ENCODE measurements around the gene MTCL3.

The MTCL3 gene

DNA sequence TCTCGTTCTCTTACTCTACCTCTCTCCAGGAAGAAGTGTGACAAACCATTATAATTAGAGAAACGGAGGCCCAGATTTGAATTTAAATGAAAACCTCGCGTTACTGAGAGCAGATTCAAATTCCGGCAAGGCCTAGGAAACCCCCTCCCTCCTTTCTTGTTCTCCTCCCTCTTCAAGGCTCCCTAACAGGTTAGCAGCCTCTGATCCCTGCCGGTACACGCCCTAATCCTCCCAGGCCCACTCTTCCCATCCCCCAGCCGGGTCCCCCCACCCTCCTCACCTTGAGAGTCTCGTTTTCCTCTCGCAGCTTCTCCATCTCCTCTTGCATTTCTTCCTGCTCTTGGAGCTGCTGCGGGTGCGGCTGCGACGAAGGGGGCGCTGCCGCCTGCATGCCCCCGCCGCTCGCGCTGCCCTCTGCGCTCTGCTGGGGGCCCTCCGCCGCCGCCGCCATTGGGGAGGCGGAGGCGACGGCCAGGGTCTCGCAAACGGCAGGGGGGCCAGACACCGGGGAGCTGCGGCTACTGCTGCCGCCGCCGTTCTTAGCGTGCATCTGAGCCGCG is 3.8 kb downstream of the MTCL3 start:
- peaks cover 93% of the 10 kb centered on the region for H3K27me3 Mint-ChIP-seq (ENCODE audit: low read depth)
- TF ChIP-seq, protein P1, sequence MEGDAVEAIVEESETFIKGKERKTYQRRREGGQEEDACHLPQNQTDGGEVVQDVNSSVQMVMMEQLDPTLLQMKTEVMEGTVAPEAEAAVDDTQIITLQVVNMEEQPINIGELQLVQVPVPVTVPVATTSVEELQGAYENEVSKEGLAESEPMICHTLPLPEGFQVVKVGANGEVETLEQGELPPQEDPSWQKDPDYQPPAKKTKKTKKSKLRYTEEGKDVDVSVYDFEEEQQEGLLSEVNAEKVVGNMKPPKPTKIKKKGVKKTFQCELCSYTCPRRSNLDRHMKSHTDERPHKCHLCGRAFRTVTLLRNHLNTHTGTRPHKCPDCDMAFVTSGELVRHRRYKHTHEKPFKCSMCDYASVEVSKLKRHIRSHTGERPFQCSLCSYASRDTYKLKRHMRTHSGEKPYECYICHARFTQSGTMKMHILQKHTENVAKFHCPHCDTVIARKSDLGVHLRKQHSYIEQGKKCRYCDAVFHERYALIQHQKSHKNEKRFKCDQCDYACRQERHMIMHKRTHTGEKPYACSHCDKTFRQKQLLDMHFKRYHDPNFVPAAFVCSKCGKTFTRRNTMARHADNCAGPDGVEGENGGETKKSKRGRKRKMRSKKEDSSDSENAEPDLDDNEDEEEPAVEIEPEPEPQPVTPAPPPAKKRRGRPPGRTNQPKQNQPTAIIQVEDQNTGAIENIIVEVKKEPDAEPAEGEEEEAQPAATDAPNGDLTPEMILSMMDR (IDR thresholded peaks at IDR 0.05; ENCODE audit: unreplicated experiment) = no peak
- H3K36me3 Mint-ChIP-seq = no peaks in the 10 kb centered on the region
- H3K4me1 Mint-ChIP-seq = peaks cover 6% of the 10 kb centered on the region
- peak overlapping the region; percentile 62 for H3K4me3 Mint-ChIP-seq
- no peak overlapping the region for H3K27ac Mint-ChIP-seq
- DNase-seq (ENCODE audit: low spot score in 2 of 2, unreplicated experiment in 2 of 2) = no peak
- no peaks in the 10 kb centered on the region for H3K9me3 Mint-ChIP-seq

DNA sequence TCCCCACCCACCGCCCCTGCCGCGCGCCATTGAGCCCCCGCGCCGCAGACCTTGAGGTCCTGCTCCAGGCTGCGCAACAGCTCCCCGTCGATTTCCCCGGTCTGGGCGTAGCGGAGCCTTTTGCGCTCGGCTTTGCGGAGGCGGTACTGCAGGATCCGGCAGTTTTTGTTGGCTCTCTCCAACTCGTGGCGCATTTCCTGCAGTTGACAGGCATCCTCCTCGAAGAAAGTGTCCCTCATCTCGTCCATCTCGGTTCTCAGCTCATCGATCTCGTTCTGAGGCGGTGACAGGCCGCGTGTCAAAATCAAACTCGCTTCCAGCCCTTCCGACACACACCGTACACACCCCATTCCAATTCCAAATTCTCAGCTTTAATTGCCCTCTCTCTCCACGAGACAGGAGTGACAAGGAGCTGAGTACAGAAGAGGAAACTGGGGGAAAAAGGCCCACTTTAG is 4.3 kb downstream of the MTCL3 start:
- Mint-ChIP-seq H3K4me1 (peaks cover 6% of the 10 kb centered on the region), H3K27ac (no peak overlapping the region), H3K9me3 (peaks cover 3% of the 10 kb centered on the region), H3K4me3 (peak overlapping the region; percentile 62), H3K36me3 (no peaks in the 10 kb centered on the region), H3K27me3 (ENCODE audit: low read depth) (peaks cover 91% of the 10 kb centered on the region)
- no peak for DNase-seq (ENCODE audit: low spot score in 2 of 2, unreplicated experiment in 2 of 2)
- TF ChIP-seq, protein P1 (IDR thresholded peaks at IDR 0.05; ENCODE audit: unreplicated experiment) = no peak

DNA sequence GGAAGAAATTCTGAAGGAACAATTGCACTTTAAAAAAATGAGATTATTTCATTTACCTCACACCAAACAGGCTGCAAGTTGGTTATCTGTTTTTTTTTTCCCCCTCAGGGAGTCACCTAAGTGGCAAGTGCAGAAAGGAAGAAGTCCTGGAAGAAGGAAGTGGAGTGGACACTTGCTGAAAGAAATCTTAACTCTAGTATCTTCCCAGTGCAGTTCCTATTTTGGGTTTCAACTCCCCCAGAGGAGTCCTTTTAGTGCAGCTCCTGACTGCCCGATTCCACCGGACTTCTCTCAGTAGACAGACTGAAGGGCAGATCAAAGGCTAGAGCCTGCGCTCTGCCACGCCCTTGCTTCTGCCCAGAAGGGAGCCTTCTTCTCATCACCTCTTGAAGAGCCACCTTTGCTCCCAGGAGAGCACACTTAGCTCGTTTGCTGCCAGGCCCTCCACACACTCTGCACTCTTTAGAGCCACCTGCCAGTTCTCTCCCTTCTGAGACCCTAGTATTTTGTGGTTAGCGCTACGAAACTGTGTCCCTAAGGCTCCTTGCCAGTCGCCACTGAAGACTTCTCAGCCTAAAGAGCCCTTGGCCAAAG is 4.9 kb downstream of the MTCL3 start:
- H3K4me1 Mint-ChIP-seq = peaks cover 6% of the 10 kb centered on the region
- H3K27me3 Mint-ChIP-seq (ENCODE audit: low read depth) = peaks cover 91% of the 10 kb centered on the region
- H3K27ac Mint-ChIP-seq = no peak overlapping the region
- peak overlapping the region; percentile 62 for H3K4me3 Mint-ChIP-seq
- peaks cover 8% of the 10 kb centered on the region for H3K9me3 Mint-ChIP-seq
- no peaks in the 10 kb centered on the region for H3K36me3 Mint-ChIP-seq
- no peak for DNase-seq (ENCODE audit: low spot score in 2 of 2, unreplicated experiment in 2 of 2)
- TF ChIP-seq, protein P1 (IDR thresholded peaks at IDR 0.05; ENCODE audit: unreplicated experiment) = no peak

DNA sequence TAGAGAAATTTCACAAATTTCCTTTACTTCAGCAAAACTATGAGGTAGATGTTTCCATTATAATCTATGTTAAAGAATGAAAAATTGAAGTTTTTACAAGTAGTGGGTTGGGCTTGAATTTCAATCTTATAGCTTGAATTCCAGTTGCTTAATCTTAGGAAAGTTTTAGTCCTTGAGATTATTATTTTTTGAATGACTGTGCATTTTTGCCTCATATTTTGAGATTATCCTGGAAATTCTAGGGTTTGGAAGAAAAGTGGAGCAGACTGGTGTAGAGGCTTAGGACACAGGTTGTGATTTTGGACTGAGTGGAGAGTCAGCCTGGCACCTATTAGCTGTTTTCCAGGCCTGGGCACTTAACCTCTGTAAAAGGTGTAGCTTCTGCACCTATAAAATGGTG is 5.7 kb downstream of the MTCL3 start:
- TF ChIP-seq, protein P1 (IDR thresholded peaks at IDR 0.05; ENCODE audit: unreplicated experiment) = no peak
- Mint-ChIP-seq H3K4me1 (peaks cover 6% of the 10 kb centered on the region), H3K36me3 (no peaks in the 10 kb centered on the region), H3K27ac (no peak overlapping the region), H3K9me3 (peaks cover 8% of the 10 kb centered on the region), H3K4me3 (no peak overlapping the region), H3K27me3 (ENCODE audit: low read depth) (peaks cover 91% of the 10 kb centered on the region)
- DNase-seq (ENCODE audit: low spot score in 2 of 2, unreplicated experiment in 2 of 2) = no peak

DNA sequence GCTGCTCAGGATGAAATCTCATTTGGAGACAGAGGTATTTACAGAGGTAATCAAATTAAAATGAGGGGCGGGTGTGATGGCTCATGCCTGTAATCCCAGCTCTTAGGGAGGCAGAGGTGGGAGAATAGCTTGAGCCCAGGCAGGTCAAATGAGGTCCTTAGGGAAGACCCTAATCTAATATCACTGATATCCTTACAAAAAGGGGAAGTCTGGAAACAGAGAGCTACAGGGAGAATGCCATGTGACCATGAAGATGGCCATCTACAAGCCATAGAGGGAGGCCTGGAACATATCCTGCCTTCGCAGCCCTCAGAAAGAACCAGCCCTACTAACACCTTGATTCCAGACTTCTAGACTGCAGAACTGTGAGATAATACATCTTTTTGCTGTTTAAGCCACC is 8.3 kb downstream of the MTCL3 start:
- Mint-ChIP-seq H3K4me3 (no peak overlapping the region), H3K27me3 (ENCODE audit: low read depth) (peaks cover 70% of the 10 kb centered on the region), H3K27ac (no peak overlapping the region), H3K4me1 (peaks cover 6% of the 10 kb centered on the region), H3K36me3 (no peaks in the 10 kb centered on the region), H3K9me3 (peaks cover 8% of the 10 kb centered on the region)
- no peak for DNase-seq (ENCODE audit: low spot score in 2 of 2, unreplicated experiment in 2 of 2)
- TF ChIP-seq, protein P1 (IDR thresholded peaks at IDR 0.05; ENCODE audit: unreplicated experiment) = no peak

Data from mesothelial cell of epicardium (in vitro differentiated cells).